Liver (tissue), 9 donors: ENCODE measurements around the gene GATB. TPM values are rescaled to one million over a fixed set of nuclear protein-coding genes. Genes with fewer than 3 reads are reported as not detected.

ENCODE experiments used
- DNase-seq: peaks from one replicate; pipeline ENCODE4 v3.0.0-alpha.2; 2017; ENCODE audit warnings: low spot score
- H3K27ac ChIP-seq, 2 donors: one replicate each; pipeline ENCODE4 v1.7.0; 2013; ENCODE audit warnings: inconsistent platforms in 2 of 2, low read length in 2 of 2, control low read depth in 1 of 2, low read depth in 1 of 2, mild to moderate bottlenecking in 1 of 2
- H3K27me3 ChIP-seq, 4 donors: one replicate each; pipeline versions ENCODE4 v1.6.1 to v1.7.0; 2013; ENCODE audit warnings: low read length in 3 of 4, inconsistent platforms in 1 of 4, mild to moderate bottlenecking in 1 of 4, moderate library complexity in 1 of 4; ENCODE audit not compliant: control insufficient read depth in 4 of 4, insufficient read depth in 4 of 4
- H3K36me3 ChIP-seq, 4 donors: one replicate each; pipeline versions ENCODE4 v1.6.1 to v1.7.0; 2013; ENCODE audit warnings: low read length in 3 of 4, mild to moderate bottlenecking in 3 of 4, low read depth in 1 of 4, moderate library complexity in 1 of 4; ENCODE audit not compliant: control insufficient read depth in 4 of 4, insufficient read depth in 3 of 4
- H3K4me1 ChIP-seq, 4 donors: one replicate each; pipeline versions ENCODE4 v1.6.1 to v1.7.0; 2013; ENCODE audit warnings: low read length in 3 of 4, mild to moderate bottlenecking in 3 of 4, moderate library complexity in 1 of 4; ENCODE audit not compliant: control insufficient read depth in 4 of 4, insufficient read depth in 4 of 4
- H3K4me3 ChIP-seq, 3 donors: one replicate each; pipeline versions ENCODE4 v1.6.1 to v1.7.0; 2013; ENCODE audit warnings: low read length in 3 of 3, control low read depth in 1 of 3, low read depth in 1 of 3, mild to moderate bottlenecking in 1 of 3
- H3K9ac ChIP-seq, 2 donors: one replicate each; pipeline ENCODE4 v1.7.0; 2013; ENCODE audit warnings: low read length in 2 of 2, mild to moderate bottlenecking in 2 of 2, moderate library complexity in 2 of 2, control low read depth in 1 of 2, low read depth in 1 of 2
- H3K9me3 ChIP-seq, 4 donors: one replicate each; pipeline versions ENCODE4 v1.6.1 to v1.7.0; 2013; ENCODE audit warnings: low read length in 3 of 4; ENCODE audit not compliant: control insufficient read depth in 4 of 4
- EGR1 ChIP-seq, 2 donors: IDR thresholded peaks; 2 replicates each; pipeline ENCODE4 v1.6.1; 2016 to 2018; ENCODE audit warnings: antibody characterized with exemption in 2 of 2, low read depth in 2 of 2
- FOXA1 ChIP-seq: IDR thresholded peaks from 2 replicates; pipeline ENCODE4 v1.6.1; 2016; ENCODE audit warnings: antibody characterized with exemption
- FOXA2 ChIP-seq: IDR thresholded peaks from 2 replicates; pipeline ENCODE4 v1.6.1; 2016; ENCODE audit warnings: antibody characterized with exemption
- GABPA ChIP-seq, 2 donors: IDR thresholded peaks in 1 of 2; conservative IDR thresholded peaks in 1 of 2; 2 replicates each; pipeline ENCODE4 v1.6.1; 2016; ENCODE audit warnings: antibody characterized with exemption in 2 of 2, mild to moderate bottlenecking in 1 of 2, moderate library complexity in 1 of 2
- HNF4A ChIP-seq, 2 donors: conservative IDR thresholded peaks; 2 replicates each; pipeline ENCODE4 v1.6.1; 2016; ENCODE audit warnings: antibody characterized with exemption in 2 of 2, mild to moderate bottlenecking in 2 of 2
- HNF4G ChIP-seq: IDR thresholded peaks from 2 replicates; pipeline ENCODE4 v1.6.1; 2016; ENCODE audit warnings: antibody characterized with exemption
- JUND ChIP-seq, 2 donors: IDR thresholded peaks; 2 replicates each; pipeline ENCODE4 v1.6.1; 2016; ENCODE audit warnings: antibody characterized with exemption in 2 of 2
- NR2F2 ChIP-seq: IDR thresholded peaks from 2 replicates; pipeline ENCODE4 v1.6.1; 2016; ENCODE audit warnings: antibody characterized with exemption
- RXRA ChIP-seq, 2 donors: IDR thresholded peaks; 2 replicates each; pipeline ENCODE4 v1.6.1; 2017 to 2018; ENCODE audit warnings: antibody characterized with exemption in 2 of 2, mild to moderate bottlenecking in 1 of 2
- SP1 ChIP-seq: IDR thresholded peaks from 2 replicates; pipeline ENCODE4 v1.6.1; 2018; ENCODE audit warnings: antibody characterized with exemption, mild to moderate bottlenecking
- TAF1 ChIP-seq: conservative IDR thresholded peaks from 2 replicates; pipeline ENCODE4 v1.6.1; 2016; ENCODE audit warnings: antibody characterized with exemption, mild to moderate bottlenecking
- YY1 ChIP-seq: IDR thresholded peaks from 2 replicates; pipeline ENCODE4 v1.6.1; 2016; ENCODE audit warnings: antibody characterized with exemption, mild to moderate bottlenecking
- WGBS: extraction: QIAGEN DNeasy Blood & Tissue Kit; methylation state at CpG from one replicate; pipeline ENCODE4 v1.1.7; 2013; 5-methylcytosine and 5-hydroxymethylcytosine counted together
- polyA plus RNA-seq, 2 donors: library from polyadenylated mRNA; stranded (reverse) in 1 of 2; unstranded in 1 of 2; fragments of 200-250 nt in 1 of 2; fragments of >200 nt in 1 of 2; fragmentation: Nextera tagmentation in 1 of 2; extraction: Ambion mirVana in 1 of 2; gene quantifications; one replicate each; pipeline versions ENCODE4 v1.2.1 to v1.2.3, GENCODE V29; 2013 to 2015
- total RNA-seq, 2 donors: library from RNA; depleted of rRNA; stranded (reverse); fragments of >200 nt; gene quantifications; one replicate each; pipeline ENCODE4 v1.2.3, GENCODE V29; 2014
- TF ChIP-seq, protein P1 (sequence below): IDR thresholded peaks from 2 replicates; pipeline ENCODE4 v1.6.1; 2016; ENCODE audit warnings: antibody characterized with exemption, mild to moderate bottlenecking
- TF ChIP-seq, protein P2 (sequence below): IDR thresholded peaks from 2 replicates; pipeline ENCODE4 v1.6.1; 2016; ENCODE audit warnings: antibody characterized with exemption
- TF ChIP-seq, protein P3 (sequence below): IDR thresholded peaks from 2 replicates; pipeline ENCODE4 v1.6.1; 2016; ENCODE audit warnings: antibody characterized with exemption
- TF ChIP-seq, protein P4 (sequence below): fragments of 150-350 bp; IDR thresholded peaks from 2 replicates; pipeline ENCODE4 v1.5.1; 2017; ENCODE audit warnings: improper control_type of control experiment, low read depth, low read length; ENCODE audit not compliant: missing input control
- TF ChIP-seq, protein P5 (sequence below): IDR thresholded peaks from 2 replicates; pipeline ENCODE4 v1.6.1; 2016; ENCODE audit warnings: antibody characterized with exemption
- donor health status: healthy.
- donor health status: healthy.
- donor health status: healthy.
- donor health status: healthy.
- donor health status: healthy.

The GATB gene
- total and polyA plus RNA-seq, 4 donors = 10.4 to 17.3 (median 12.5) TPM

DNA sequence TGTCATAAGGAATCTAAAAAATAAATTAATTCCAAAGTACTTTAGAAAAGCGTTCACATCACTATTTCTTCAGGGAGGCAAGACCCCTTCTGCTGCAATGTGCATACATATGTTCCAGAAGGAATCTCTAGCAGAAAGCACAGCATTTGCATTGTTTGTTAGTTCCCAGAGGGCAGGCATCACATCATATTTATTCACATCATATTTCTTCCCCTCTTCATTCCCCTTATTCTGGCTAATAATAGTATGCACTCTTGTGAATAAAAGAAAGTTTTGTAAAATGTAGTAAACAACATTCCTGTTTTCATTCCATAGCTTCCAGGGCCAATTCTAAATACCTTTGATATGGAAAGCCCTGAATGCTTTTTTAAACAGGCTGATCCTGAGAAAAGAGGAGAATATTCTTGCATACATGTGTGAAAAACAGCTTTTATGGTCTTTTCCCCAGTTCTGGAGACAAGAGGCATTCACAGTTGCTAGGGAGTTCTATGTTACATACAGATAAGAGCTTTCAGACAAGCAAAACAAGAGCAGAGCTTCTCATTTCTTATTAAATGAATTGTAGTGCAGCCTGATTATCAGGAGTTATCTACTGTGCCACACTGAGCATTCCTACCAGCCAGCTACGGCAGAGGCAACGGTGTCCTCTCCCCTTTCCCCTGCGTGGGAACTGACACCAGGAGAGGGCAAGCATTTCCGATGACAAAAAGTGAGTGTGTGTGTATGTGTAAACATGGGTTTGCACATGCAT lies 15.2 kb downstream of the GATB start:
- Histone ChIP-seq H3K9ac (no peak overlapping the region), H3K27ac (no peak overlapping the region), H3K4me1 (peaks cover 1 to 8% (median 6%) of the 10 kb centered on the region in 4 donors), H3K36me3 (peaks cover 0 to 2% (median 0%) of the 10 kb centered on the region in 4 donors), H3K9me3 (no peaks in the 10 kb centered on the region), H3K27me3 (no peaks in the 10 kb centered on the region), H3K4me3 (no peak overlapping the region)
- TF ChIP-seq GABPA (IDR thresholded peaks at IDR 0.05 in 1 of 2, conservative IDR thresholded peaks at IDR 0.05 in 1 of 2) (no peak), JUND (IDR thresholded peaks at IDR 0.05) (no peak), FOXA2 (no peak), HNF4A (conservative IDR thresholded peaks at IDR 0.05) (no peak), RXRA (IDR thresholded peaks at IDR 0.05) (no peak), EGR1 (IDR thresholded peaks at IDR 0.05; ENCODE audit: low read depth in 2 of 2) (no peak)
- TF ChIP-seq, protein P1, sequence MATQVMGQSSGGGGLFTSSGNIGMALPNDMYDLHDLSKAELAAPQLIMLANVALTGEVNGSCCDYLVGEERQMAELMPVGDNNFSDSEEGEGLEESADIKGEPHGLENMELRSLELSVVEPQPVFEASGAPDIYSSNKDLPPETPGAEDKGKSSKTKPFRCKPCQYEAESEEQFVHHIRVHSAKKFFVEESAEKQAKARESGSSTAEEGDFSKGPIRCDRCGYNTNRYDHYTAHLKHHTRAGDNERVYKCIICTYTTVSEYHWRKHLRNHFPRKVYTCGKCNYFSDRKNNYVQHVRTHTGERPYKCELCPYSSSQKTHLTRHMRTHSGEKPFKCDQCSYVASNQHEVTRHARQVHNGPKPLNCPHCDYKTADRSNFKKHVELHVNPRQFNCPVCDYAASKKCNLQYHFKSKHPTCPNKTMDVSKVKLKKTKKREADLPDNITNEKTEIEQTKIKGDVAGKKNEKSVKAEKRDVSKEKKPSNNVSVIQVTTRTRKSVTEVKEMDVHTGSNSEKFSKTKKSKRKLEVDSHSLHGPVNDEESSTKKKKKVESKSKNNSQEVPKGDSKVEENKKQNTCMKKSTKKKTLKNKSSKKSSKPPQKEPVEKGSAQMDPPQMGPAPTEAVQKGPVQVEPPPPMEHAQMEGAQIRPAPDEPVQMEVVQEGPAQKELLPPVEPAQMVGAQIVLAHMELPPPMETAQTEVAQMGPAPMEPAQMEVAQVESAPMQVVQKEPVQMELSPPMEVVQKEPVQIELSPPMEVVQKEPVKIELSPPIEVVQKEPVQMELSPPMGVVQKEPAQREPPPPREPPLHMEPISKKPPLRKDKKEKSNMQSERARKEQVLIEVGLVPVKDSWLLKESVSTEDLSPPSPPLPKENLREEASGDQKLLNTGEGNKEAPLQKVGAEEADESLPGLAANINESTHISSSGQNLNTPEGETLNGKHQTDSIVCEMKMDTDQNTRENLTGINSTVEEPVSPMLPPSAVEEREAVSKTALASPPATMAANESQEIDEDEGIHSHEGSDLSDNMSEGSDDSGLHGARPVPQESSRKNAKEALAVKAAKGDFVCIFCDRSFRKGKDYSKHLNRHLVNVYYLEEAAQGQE = no peak
- TF ChIP-seq, protein P2, sequence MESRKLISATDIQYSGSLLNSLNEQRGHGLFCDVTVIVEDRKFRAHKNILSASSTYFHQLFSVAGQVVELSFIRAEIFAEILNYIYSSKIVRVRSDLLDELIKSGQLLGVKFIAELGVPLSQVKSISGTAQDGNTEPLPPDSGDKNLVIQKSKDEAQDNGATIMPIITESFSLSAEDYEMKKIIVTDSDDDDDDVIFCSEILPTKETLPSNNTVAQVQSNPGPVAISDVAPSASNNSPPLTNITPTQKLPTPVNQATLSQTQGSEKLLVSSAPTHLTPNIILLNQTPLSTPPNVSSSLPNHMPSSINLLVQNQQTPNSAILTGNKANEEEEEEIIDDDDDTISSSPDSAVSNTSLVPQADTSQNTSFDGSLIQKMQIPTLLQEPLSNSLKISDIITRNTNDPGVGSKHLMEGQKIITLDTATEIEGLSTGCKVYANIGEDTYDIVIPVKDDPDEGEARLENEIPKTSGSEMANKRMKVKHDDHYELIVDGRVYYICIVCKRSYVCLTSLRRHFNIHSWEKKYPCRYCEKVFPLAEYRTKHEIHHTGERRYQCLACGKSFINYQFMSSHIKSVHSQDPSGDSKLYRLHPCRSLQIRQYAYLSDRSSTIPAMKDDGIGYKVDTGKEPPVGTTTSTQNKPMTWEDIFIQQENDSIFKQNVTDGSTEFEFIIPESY = no peak
- 81% methylated on average over 5 of the region's 5 CpGs for WGBS
- no peak for DNase-seq

DNA sequence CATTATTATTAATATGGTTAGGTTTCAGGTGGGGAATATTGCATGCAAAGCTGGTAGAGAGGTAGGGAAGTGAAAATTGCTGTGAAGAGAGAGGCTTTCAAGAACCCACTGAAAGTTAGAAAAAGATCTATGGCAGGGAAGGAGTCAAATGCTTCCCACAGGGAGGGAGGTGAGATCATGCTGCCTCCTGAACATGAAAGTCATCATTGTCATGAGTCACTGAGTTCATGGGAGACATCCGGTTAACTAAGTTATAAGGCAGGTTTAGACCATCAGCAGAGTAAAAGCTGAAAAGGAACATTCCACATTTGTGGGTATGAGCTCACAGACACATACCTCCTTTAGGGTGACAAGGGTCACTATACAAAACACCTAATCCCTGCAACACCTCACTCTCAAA lies 16.2 kb downstream of the GATB start:
- no peak for DNase-seq
- Histone ChIP-seq H3K27ac (no peak overlapping the region), H3K9me3 (no peaks in the 10 kb centered on the region), H3K9ac (no peak overlapping the region), H3K36me3 (peaks cover 0 to 2% (median 0%) of the 10 kb centered on the region in 4 donors), H3K27me3 (no peaks in the 10 kb centered on the region), H3K4me1 (peaks cover 0 to 1% (median under 1%) of the 10 kb centered on the region in 4 donors), H3K4me3 (no peak overlapping the region)
- WGBS = 89% methylated on average over 1 of the region's 1 CpG
- TF ChIP-seq GABPA (IDR thresholded peaks at IDR 0.05 in 1 of 2, conservative IDR thresholded peaks at IDR 0.05 in 1 of 2) = no peak
- no peak for TF ChIP-seq JUND (IDR thresholded peaks at IDR 0.05)
- TF ChIP-seq, protein P3, sequence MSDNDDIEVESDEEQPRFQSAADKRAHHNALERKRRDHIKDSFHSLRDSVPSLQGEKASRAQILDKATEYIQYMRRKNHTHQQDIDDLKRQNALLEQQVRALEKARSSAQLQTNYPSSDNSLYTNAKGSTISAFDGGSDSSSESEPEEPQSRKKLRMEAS = no peak
- TF ChIP-seq, protein P1 = no peak
- no peak for TF ChIP-seq RXRA (IDR thresholded peaks at IDR 0.05)
- TF ChIP-seq EGR1 (IDR thresholded peaks at IDR 0.05; ENCODE audit: low read depth in 2 of 2) = no peak
- TF ChIP-seq, protein P4, sequence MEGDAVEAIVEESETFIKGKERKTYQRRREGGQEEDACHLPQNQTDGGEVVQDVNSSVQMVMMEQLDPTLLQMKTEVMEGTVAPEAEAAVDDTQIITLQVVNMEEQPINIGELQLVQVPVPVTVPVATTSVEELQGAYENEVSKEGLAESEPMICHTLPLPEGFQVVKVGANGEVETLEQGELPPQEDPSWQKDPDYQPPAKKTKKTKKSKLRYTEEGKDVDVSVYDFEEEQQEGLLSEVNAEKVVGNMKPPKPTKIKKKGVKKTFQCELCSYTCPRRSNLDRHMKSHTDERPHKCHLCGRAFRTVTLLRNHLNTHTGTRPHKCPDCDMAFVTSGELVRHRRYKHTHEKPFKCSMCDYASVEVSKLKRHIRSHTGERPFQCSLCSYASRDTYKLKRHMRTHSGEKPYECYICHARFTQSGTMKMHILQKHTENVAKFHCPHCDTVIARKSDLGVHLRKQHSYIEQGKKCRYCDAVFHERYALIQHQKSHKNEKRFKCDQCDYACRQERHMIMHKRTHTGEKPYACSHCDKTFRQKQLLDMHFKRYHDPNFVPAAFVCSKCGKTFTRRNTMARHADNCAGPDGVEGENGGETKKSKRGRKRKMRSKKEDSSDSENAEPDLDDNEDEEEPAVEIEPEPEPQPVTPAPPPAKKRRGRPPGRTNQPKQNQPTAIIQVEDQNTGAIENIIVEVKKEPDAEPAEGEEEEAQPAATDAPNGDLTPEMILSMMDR = no peak
- no peak for TF ChIP-seq NR2F2
- no peak for TF ChIP-seq FOXA1
- no peak for TF ChIP-seq FOXA2
- TF ChIP-seq SP1 = no peak
- no peak for TF ChIP-seq TAF1
- no peak for TF ChIP-seq HNF4G
- TF ChIP-seq, protein P2 = no peak
- no peak for TF ChIP-seq YY1
- TF ChIP-seq, protein P5, sequence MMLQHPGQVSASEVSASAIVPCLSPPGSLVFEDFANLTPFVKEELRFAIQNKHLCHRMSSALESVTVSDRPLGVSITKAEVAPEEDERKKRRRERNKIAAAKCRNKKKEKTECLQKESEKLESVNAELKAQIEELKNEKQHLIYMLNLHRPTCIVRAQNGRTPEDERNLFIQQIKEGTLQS = no peak
